ENCODE results near the gene CBFB. TPM values are rescaled to one million over a fixed set of nuclear protein-coding genes. Genes with fewer than 3 reads are reported as not detected.

Gene CBFB
- total RNA-seq, 1 experiment from 2014 or later = 76.3 TPM

DNA sequence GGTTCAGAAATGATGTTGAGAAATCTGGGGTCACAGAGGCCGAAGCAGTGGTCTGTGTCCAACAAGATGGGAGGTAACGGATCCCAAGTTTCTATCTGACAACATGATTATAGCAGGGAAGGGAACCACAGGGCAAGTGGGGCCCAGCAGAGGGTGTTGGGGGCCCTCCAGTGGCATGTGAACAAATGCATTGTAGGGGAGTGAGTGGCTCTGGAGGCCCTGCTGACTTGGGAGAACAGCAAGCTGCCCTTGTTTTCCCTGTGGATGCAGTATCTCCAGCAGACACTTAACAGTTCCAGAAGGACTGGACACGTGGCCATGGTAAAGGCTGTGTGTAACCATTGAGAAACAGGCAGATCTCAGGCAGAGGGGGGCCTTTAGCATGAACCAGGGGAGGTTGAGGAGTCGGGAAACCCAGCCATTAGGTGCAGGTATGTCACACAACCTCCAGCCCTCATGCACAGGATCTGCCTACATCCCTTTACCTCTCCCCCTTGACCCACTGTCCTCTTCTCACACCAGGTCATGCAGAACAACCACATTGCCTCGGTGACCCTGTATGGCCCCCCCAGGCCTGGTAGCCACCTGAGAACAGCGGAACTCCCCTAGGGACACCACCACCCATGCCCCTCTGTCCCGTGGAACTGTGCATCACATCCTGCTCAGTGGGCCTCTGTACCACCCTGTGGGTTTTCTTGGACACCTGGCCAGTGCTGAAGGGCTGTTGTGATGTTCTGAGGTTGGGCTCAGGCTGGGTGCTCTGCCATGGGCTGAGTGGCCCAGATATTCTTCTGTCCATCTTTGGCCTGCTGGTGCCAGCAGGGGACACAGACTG is 117.8 kb downstream of the CBFB start:
- H3T11ph ChIP-seq (ENCODE audit: low read length) = no peak overlapping the region
- no peak overlapping the region for H4K5ac ChIP-seq (ENCODE audit: insufficient read length, low read depth, low read length)
- TF ChIP-seq, protein P1, sequence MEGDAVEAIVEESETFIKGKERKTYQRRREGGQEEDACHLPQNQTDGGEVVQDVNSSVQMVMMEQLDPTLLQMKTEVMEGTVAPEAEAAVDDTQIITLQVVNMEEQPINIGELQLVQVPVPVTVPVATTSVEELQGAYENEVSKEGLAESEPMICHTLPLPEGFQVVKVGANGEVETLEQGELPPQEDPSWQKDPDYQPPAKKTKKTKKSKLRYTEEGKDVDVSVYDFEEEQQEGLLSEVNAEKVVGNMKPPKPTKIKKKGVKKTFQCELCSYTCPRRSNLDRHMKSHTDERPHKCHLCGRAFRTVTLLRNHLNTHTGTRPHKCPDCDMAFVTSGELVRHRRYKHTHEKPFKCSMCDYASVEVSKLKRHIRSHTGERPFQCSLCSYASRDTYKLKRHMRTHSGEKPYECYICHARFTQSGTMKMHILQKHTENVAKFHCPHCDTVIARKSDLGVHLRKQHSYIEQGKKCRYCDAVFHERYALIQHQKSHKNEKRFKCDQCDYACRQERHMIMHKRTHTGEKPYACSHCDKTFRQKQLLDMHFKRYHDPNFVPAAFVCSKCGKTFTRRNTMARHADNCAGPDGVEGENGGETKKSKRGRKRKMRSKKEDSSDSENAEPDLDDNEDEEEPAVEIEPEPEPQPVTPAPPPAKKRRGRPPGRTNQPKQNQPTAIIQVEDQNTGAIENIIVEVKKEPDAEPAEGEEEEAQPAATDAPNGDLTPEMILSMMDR (conservative IDR thresholded peaks at IDR 0.05) = no peak
- no peak overlapping the region for H4K91ac ChIP-seq (ENCODE audit: insufficient read length, low read depth, low read length)
- no peaks in the 10 kb centered on the region for H3K79me2 ChIP-seq (ENCODE audit: insufficient read depth, low read length)
- no peaks in the 10 kb centered on the region for H3K9me3 ChIP-seq (ENCODE audit: control insufficient read depth, low read depth, low read length)
- H4K8ac ChIP-seq (replicated peaks; ENCODE audit: insufficient read length, low read depth, low read length) = no peak overlapping the region
- no peak overlapping the region for H3K14ac ChIP-seq (ENCODE audit: insufficient read depth, low read length)
- peaks cover 0 to 3% of the 10 kb centered on the region in 2 experiments; a peak in 1 of 5 replicates for H3K9me3 Mint-ChIP-seq
- H3K4me1 Mint-ChIP-seq = peaks cover 10 to 11% of the 10 kb centered on the region in 2 experiments
- no peak overlapping the region for H2AFZ ChIP-seq (ENCODE audit: low read length)
- H3K27ac Mint-ChIP-seq = no peak overlapping the region
- no peak for DNase-seq
- no peak overlapping the region for H3K4me2 ChIP-seq (ENCODE audit: insufficient read depth, insufficient read length, low read length)
- no peaks in the 10 kb centered on the region for H3K79me1 ChIP-seq (ENCODE audit: insufficient read depth, low read depth, low read length, poor library complexity, severe bottlenecking)
- H3K23me2 ChIP-seq (ENCODE audit: insufficient read length, low read depth, low read length, poor library complexity, severe bottlenecking) = peaks cover 5% of the 10 kb centered on the region
- H3K27ac ChIP-seq (ENCODE audit: insufficient read length, low read depth, low read length) = no peak overlapping the region
- no peak overlapping the region for H3K18ac ChIP-seq (ENCODE audit: insufficient read length, low read depth, low read length)
- no peak overlapping the region for H3K4me3 Mint-ChIP-seq
- H2BK15ac ChIP-seq (ENCODE audit: low read depth, low read length) = no peak overlapping the region
- H2BK12ac ChIP-seq (ENCODE audit: insufficient read length, low read depth, low read length) = no peak overlapping the region
- H3K4me1 ChIP-seq (ENCODE audit: insufficient read depth, low read length) = no peaks in the 10 kb centered on the region
- H2AK5ac ChIP-seq (ENCODE audit: insufficient read length, low read length) = no peak overlapping the region
- H2BK20ac ChIP-seq (ENCODE audit: low read depth, low read length, poor library complexity, severe bottlenecking) = no peak overlapping the region
- H2BK5ac ChIP-seq (ENCODE audit: insufficient read length, low read length) = no peak overlapping the region
- H2BK120ac ChIP-seq (ENCODE audit: low read depth, low read length, poor library complexity, severe bottlenecking) = no peak overlapping the region
- H3K27me3 ChIP-seq (ENCODE audit: insufficient read depth, low read length) = peaks cover 2% of the 10 kb centered on the region; the same call in 1 of the 2 replicates
- peaks cover 8% of the 10 kb centered on the region for H3K27me3 Mint-ChIP-seq (ENCODE audit: low read depth)
- no peaks in the 10 kb centered on the region for H4K20me1 ChIP-seq (ENCODE audit: control insufficient read depth, insufficient read depth, insufficient read length)
- H3K56ac ChIP-seq (ENCODE audit: insufficient read length, low read depth, low read length) = no peak overlapping the region
- no peak overlapping the region for H3K4ac ChIP-seq (ENCODE audit: low read depth, low read length)
- peaks cover 17 to 66% (median 65%) of the 10 kb centered on the region in 3 experiments for H3K36me3 Mint-ChIP-seq (ENCODE audit: insufficient read depth in 1 of 3, low read depth in 3 of 3)
- H3K23ac ChIP-seq (ENCODE audit: insufficient read length, low read depth, low read length) = no peak overlapping the region
- no CpG with 5 or more reads among the region's 7 CpGs for WGBS (ENCODE audit: extremely low coverage, insufficient read length, low lambda C conversion rate)
- no peak overlapping the region for H3K9ac ChIP-seq (ENCODE audit: extremely low read depth, insufficient read length, low read length)
